HepG2 (cell line): ENCODE data around the gene ZNF804B. TPM values are rescaled to one million over a fixed set of nuclear protein-coding genes. Genes with fewer than 3 reads are reported as not detected.

Source experiments
- polyA plus RNA-seq, 8 experiments: library from polyadenylated mRNA; depleted of rRNA in 3 of 8; stranded (reverse) in 7 of 8; unstranded in 1 of 8; fragments of >200 nt; fragmentation: Illumina TruSeq in 4 of 8; extraction: Trizol in 4 of 8; gene quantifications; 2 replicates each; pipeline versions ENCODE4 v1.2.1 to v1.2.3, GENCODE V29; 2011 to 2016; ENCODE audit warnings: low read depth in 4 of 8, missing spikeins in 1 of 8, mixed read lengths in 1 of 8; ENCODE audit not compliant: insufficient read depth in 1 of 8
- small RNA-seq, 3 experiments: library from RNA; depleted of rRNA; stranded (forward); fragments of <200 nt; gene quantifications; one replicate each; pipeline ENCODE3, GENCODE V24; 2012; ENCODE audit warnings: low read depth in 2 of 3, low replicate concordance in 1 of 3; ENCODE audit not compliant: insufficient read length in 3 of 3, insufficient read depth in 2 of 3
- total RNA-seq, 5 experiments: library from RNA; depleted of rRNA; stranded (reverse); fragments of >200 nt; fragmentation: Illumina TruSeq; extraction: Trizol; gene quantifications; 2 replicates each; pipeline ENCODE4 v1.2.3, GENCODE V29; 2016; ENCODE audit warnings: low read depth in 1 of 5

ZNF804B gene
- total and polyA plus RNA-seq, 2 of the 13 experiments (the other 11 are each of a cell fraction or from before 2014, with no cell fraction given) = not detected

Small RNAs within 50 kb of the gene (small RNA-seq; reads per million reads assigned to genes)
- 0 reads per million in 3 experiments for gene AC002127.1

Other genes starting within 250 kb of the ZNF804B start
- gene TEX47, start 36.0 kb downstream of the ZNF804B start, total RNA-seq (2016; rRNA removed; fragmentation: Illumina TruSeq; extraction: Trizol) = not detected in 2 replicates
- not detected in 2 replicates for gene TEX47, start 36.0 kb downstream of the ZNF804B start, polyA plus RNA-seq (2011; rRNA removed)